ENCODE data around the gene SLC16A4.
A peak's percentile ranks its signal among the peaks of the same experiment; 100 is the strongest.
"Not testable (repeated sequence)": the region's sequence is repeated elsewhere in the genome, so short reads cannot be mapped to it uniquely, and the experiment has no call there.

SLC16A4 gene

GRCh38 chr1:110403805-110404204, 13.0 kb upstream of the SLC16A4 start:
- DNase-seq (ENCODE audit: low read depth, low spot score) = no peak
- no peak overlapping the region for H3K4me3 ChIP-seq (ENCODE audit: low read depth, low read length)
- ChIA-PET CTCF (interaction anchor here (0.7 to 2.9 kb wide), 5 partner anchors 9 to 196 kb away, joined by 3 to 19 read pairs (median 4); no protein-coding TSS in a partner anchor), POLR2A (no interaction called here)
- no peak for TF ChIP-seq CTCF (IDR thresholded peaks at IDR 0.05; ENCODE audit: insufficient read depth, low read length, missing control alignments)

GRCh38 chr1:110396259-110396958, 5.6 kb upstream of the SLC16A4 start:
- DNase-seq (ENCODE audit: low read depth, low spot score); CTCF ChIA-PET; H3K4me3 ChIP-seq (ENCODE audit: low read depth, low read length); POLR2A ChIA-PET: not testable (repeated sequence)

- CTCF ChIA-PET = interaction anchor here (1.0 to 2.2 kb wide), 6 partner anchors 9 to 191 kb away, joined by 4 to 13 read pairs (median 6); partner anchors contain the start of gene RBM15
- no peak for TF ChIP-seq CTCF (IDR thresholded peaks at IDR 0.05; ENCODE audit: insufficient read depth, low read length, missing control alignments)
- POLR2A ChIA-PET = no interaction called here
- no peak for DNase-seq (ENCODE audit: low read depth, low spot score)
- no peak overlapping the region for H3K4me3 ChIP-seq (ENCODE audit: low read depth, low read length)
Observed at GRCh38 chr1:110394493-110394820, 3.6 kb upstream of the SLC16A4 start.

- CTCF ChIA-PET = interaction anchor here (1.0 to 2.6 kb wide), 6 partner anchors 10 to 191 kb away, joined by 4 to 13 read pairs (median 8); partner anchors contain the start of gene RBM15
- DNase-seq (ENCODE audit: low read depth, low spot score) = peak; percentile 67
- POLR2A ChIA-PET = no interaction called here
- no peak overlapping the region for H3K4me3 ChIP-seq (ENCODE audit: low read depth, low read length)
- no peak for TF ChIP-seq CTCF (IDR thresholded peaks at IDR 0.05; ENCODE audit: insufficient read depth, low read length, missing control alignments)
Observed at GRCh38 chr1:110393691-110394492, 3.1 kb upstream of the SLC16A4 start.

GRCh38 chr1:110393286-110393685, 2.5 kb upstream of the SLC16A4 start:
- ChIA-PET CTCF (interaction anchor here (1.0 to 2.6 kb wide), 6 partner anchors 10 to 190 kb away, joined by 4 to 13 read pairs (median 8); partner anchors contain the start of gene RBM15), POLR2A (no interaction called here)
- TF ChIP-seq CTCF (IDR thresholded peaks at IDR 0.05; ENCODE audit: insufficient read depth, low read length, missing control alignments) = no peak
- H3K4me3 ChIP-seq (ENCODE audit: low read depth, low read length) = no peak overlapping the region
- no peak for DNase-seq (ENCODE audit: low read depth, low spot score)

- peak; percentile 42 for DNase-seq (ENCODE audit: low read depth, low spot score)
- POLR2A ChIA-PET = no interaction called here
- CTCF ChIA-PET = interaction anchor here (1.8 to 2.1 kb wide), 2 partner anchors 22 to 182 kb away, joined by 7 to 9 read pairs; no protein-coding TSS in a partner anchor
- TF ChIP-seq CTCF (IDR thresholded peaks at IDR 0.05; ENCODE audit: insufficient read depth, low read length, missing control alignments) = no peak
- peak overlapping the region; percentile 49 for H3K4me3 ChIP-seq (ENCODE audit: low read depth, low read length)
Observed at GRCh38 chr1:110390096-110390495, 730 bp downstream of the SLC16A4 start.

Data from AG04449 (cell line).